HG02885 (cell line): ENCODE data around the gene PLA2G5.

Experiments used
- ATAC-seq: cut with Tn5 transposase; IDR thresholded peaks from one replicate; pipeline ENCODE4 v1.9.1; 2021; ENCODE audit warnings: mild to moderate bottlenecking; ENCODE audit not compliant: unreplicated experiment, poor library complexity

Gene PLA2G5

GRCh38 chr1:20061866-20062265 is 8.1 kb upstream of the PLA2G5 start:
- ATAC-seq = no peak

DNA sequence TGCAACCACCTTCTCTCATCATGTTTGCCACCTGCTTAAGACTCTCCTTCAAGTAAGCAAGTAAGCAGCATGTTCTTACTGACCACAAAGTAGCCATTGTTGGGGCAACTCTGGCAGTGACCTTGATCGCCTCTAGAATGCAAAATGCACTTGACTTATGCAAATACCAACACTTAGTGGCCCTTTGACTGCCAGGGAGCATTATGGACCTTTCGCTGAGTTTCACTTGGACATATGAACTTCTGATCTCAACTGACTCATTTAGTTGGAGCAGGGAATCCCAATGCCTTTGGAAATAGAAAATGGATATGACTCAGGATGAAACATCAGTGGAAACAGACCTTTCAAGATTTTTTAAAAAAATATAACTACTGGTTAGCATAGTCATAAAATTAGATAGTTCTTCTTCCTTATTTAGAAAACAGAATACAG is 6.1 kb upstream of the PLA2G5 start:
- no peak for ATAC-seq

DNA sequence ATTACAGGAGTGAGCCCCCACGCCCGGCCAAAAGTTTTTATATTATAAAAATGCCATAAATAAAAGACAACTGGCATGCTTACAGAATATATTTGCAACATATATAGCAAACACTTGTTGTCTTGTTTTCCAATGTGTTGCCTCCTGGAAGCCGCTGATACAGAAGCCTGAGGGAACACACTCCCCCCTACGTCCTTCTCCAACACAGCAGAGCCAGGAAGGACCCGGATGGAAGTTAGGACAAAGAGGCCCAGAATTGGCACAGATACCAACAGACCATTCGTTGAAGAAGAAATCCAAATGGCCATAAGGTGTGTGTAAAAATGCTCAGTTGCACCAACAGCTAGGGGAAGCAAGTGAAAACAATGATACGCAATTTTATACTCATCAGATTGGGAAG is 1.3 kb upstream of the PLA2G5 start:
- ATAC-seq = no peak

DNA sequence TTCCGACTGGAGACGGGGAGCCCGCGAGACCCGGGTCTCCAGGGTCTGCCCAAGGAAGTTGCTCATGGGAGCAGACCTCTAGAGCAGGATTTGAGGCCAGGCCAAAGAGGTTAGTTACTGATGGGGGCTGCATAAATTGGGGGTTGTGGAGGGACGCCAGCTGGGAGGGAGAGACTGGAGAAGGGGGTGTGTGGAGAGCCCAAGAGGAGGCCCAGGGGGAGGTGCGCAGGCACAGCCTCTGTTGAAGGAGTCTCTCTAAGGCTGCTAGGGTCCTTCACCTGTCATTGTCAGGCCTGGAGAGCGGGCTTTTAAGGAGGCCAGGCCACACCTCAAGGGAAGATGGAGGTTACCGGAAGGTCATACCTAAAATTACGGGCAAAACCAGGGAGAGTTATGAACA is 363 bp downstream of the PLA2G5 start:
- ATAC-seq = no peak

DNA sequence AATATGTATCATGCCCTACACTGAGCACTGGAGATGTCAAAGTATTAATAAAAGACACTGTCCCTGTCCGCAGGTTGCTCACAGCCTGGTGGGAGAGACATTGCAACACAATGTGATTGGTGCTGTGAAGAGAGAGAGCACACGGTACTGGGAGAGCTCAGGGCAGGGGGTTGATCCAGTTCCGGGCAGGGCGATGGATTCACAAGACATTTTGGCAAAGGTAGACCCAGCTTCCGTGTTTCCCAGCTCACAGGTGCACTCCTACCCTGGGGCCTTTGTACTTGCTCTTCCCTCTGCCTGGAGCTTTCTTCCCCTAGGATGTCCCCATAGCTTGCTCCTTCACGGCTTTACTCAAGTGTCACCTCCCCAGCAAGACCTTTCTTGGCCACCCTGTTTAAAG is 1.4 kb downstream of the PLA2G5 start:
- no peak for ATAC-seq

GRCh38 chr1:20072771-20073170 is 2.8 kb downstream of the PLA2G5 start:
- no peak for ATAC-seq

DNA sequence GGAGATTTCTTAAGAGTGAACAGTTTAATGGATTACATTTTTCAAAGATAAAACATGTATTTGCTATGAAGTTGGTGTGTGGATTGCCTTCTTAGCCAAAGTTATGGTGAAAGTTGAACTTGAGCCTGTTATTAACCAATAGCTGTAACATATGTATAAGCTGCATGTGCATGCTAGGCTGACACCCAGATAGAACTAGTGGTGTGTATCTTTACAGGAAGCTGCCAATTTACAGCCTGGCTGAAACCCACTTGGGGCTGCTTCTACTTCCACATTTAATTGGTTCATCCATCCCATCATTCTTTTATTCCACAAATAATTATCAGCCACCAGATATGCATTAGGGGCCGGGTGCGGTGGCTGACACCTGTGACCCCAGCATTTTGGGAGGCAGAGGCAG is 3.3 kb downstream of the PLA2G5 start:
- ATAC-seq = no peak

DNA sequence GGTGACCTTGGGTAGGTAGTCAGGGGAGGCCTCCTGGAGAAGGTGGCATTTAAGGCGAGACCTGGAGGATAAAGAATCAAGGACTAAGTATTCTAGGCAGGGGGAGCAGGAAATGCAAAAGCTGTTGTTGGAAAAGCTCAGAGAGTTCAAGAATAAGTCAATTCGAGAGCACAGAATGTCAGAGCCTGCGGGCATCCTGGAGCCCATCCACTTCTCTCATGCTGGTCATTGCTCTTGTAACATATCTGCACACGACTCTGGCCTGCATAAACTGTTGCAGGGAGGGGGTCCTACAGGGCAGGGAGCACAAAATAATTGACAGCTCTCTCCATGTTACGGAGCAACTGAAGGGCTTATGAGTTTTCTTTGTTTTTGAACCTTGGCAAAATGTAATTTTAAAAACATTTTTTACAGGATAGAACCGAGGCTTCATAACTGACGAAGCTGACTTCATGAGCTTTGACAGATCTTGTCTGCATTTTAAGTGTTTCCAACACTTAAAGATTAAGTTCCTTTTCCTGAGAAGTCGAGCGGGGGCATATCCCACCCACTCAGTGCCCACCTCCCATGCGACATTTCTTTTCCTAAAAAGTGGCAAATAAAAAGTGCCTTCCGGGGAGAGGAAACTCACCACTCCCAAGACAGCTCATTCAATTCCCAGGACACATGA is 4.2 kb downstream of the PLA2G5 start:
- ATAC-seq = no peak

GRCh38 chr1:20074725-20075171 is 4.8 kb downstream of the PLA2G5 start:
- no peak for ATAC-seq

GRCh38 chr1:20075345-20075744 is 5.4 kb downstream of the PLA2G5 start:
- no peak for ATAC-seq

- ATAC-seq = no peak
Observed at GRCh38 chr1:20076223-20076622, 6.2 kb downstream of the PLA2G5 start.

- ATAC-seq = no peak
Observed at GRCh38 chr1:20076710-20077461, 6.9 kb downstream of the PLA2G5 start.

- ATAC-seq = no peak
Observed at GRCh38 chr1:20078171-20078651, 8.2 kb downstream of the PLA2G5 start.

GRCh38 chr1:20078711-20079110 is 8.7 kb downstream of the PLA2G5 start:
- ATAC-seq = no peak

- no peak for ATAC-seq
Observed at GRCh38 chr1:20079661-20080305, 9.8 kb downstream of the PLA2G5 start.

- no peak for ATAC-seq
Observed at GRCh38 chr1:20080441-20081352, 10.7 kb downstream of the PLA2G5 start.

DNA sequence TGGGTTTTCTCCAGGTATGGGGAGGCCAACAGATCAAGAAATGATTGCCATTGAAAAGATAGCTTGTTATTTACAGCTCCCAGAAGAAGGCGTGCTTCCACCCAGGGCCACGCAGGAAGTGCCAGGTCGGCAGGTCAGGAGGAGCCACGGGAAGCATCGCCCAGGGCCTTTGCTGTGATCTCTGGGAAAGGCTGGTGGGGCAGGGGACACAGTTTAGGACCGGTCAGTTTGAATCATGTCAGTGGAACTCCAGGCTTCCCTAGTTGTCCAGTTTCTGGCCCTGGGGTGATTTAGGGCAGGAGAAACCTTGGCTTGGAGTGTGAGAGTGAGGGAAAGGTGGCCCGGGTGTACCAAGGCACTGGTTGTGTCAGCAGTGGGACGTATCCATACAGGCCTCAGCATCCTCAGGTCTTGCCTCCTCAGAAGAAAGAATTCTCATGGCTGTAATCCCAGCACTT is 11.4 kb downstream of the PLA2G5 start:
- no peak for ATAC-seq

- ATAC-seq = no peak
Observed at GRCh38 chr1:20082772-20083171, 12.8 kb downstream of the PLA2G5 start.

DNA sequence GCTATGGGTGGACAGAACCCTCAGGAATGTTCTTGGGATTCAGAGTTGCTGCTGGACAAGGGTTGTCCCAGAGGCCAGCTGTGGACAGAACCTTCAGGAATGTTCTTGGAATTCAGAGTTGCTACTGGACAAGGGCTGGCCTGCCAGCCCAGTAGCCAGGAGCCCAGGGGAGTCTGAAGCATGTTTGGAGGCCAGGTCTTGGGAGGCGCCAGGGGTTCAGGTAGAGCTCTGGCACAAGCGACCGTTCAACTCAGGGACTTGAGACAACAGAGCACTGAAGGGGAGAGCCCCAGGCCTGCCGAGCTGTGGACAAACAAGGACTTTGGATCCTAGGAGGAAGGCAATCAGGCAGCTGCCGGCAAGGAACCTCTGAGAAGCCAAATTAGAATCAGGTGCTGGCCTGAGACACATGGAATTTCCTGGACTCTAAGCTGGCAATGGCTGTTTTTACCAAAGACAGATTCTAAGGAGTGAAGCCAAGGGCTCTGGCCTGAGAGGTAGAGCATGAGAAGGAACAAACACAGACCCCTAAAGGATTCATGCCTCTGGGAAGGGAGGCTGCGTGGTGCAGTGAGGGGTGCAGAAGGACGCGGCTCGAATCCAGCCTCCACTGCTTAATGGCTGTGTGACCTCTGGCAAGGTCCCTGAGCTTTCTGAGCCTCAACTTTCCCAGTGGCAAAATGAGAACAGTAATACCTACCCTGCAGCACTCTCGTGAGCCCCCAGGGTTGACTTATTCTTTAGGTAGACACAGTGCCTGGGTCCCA is 13.4 kb downstream of the PLA2G5 start:
- no peak for ATAC-seq
